HG02973 (cell line): Measurements from ENCODE around the gene PPCDC.
"Not testable (repeated sequence)": the region's sequence is repeated elsewhere in the genome, so short reads cannot be mapped to it uniquely, and the experiment has no call there.

Experiments used
- ATAC-seq: cut with Tn5 transposase; IDR thresholded peaks from one replicate; pipeline ENCODE4 v1.9.1; 2021; ENCODE audit warnings: moderate library complexity; ENCODE audit not compliant: unreplicated experiment

Gene PPCDC

DNA sequence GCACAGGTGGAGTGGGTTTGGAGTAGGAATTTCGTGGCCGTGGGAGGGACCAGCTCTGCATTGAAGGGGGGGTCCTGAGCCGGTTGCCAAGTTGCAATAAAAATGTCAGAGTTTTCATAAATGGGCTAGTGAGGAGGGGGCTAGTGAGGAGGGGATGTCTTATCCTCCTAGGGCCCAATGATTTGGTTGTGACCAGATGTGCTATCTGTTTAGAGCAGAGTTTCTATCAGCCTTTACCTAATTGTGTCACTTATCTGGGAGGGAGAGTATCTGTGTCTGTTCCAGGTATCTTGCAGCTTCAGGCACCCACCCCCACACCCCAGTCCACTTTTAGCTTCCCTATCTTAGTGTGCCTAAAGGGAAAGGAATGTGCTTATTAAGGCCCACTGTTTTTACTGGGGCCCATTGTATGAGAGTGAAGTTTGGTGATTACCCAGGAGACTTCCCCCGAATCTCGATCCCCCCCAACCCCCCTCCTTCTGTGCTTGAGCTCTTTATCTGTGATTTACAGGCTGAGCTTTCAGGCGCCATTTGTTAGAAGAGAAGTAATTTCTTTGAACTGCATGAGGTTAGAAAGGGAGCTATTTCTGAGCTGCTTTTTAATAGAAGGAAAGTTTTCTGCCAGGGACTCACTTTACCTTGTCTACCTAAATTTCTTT is 42.6 kb downstream of the PPCDC start:
- no peak for ATAC-seq

DNA sequence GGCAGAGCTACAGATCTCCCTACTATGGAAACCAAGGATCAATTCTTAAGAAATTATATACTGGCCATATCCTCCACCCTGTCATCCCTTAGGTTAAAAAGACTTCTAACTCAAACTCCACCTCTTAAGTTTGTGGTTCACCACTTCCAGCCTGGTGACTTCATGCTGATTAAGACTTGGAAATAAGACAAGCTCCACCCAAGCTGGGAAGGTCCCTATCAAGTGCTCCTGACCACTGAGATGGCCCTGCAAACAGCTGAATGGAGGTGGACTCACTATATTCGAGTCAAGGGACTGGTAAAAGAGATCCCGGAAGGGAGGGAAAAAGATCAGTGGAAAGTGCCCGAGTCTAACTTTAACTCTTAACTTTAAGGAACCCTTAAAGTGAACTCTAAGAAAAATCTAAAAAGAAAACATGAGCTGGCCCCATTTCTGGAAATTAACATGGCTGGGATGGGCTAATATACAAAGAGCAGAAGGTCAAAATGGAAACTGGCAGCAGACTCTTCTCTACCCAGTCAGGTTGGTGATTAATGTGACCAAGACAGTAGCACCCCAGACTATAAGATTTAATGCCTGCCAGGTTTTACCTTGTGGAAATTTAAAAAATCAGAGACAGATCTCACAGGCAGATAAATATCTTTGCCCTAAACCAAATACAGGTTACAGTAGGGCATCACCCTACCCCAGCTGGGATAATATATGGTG is 43.9 kb downstream of the PPCDC start:
- ATAC-seq, result no peak

DNA sequence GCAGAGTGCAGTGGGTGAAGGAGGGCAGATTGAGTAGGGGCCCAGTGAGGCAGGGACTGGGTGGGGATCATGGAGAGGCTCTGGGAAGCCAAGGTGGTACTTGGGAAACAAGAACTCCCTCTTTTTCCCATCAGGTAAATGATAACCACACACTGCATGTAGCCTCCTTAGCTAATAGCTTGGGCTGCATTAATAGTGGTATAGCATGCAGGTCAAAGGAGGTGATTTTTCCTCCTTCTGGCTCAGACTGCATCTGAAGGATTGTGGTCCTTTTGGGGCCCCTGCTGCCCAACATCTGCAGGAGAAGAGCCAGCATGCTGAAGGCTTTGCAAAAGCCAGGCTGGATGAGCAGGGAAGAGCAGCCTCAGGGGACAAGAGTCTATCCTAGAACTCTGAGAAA is 45.4 kb downstream of the PPCDC start:
- no peak for ATAC-seq

DNA sequence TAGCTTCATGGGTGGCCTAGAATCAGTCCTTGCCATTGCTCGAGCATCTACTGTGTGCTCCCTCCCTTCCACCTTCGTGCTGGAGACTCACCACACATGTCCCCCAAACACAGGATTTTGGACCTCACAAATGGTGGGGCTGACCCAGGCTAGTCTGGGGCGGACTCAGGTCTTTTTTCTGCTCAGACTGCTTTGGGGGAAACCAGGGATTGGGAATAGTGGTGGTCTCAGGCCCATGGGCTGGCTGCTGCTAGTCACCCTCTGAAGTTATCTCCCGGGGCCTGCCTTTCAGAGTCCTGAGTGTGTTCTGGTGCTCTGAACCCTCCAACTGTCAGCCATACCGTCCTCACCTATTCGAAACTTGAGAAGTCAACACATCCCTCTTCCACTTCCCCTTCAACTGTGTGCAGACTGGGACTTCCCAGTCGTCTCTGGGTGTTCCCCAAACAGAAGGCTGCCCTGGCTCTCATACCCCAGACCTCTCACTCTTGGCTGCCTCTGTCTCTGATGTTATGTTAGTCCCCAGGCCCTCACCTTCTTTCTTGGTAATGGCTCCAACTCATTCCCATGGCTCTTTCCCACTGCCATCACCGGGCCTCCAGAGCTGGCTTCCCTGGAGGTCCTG is 46.0 kb downstream of the PPCDC start:
- peak; percentile 80 for ATAC-seq

DNA sequence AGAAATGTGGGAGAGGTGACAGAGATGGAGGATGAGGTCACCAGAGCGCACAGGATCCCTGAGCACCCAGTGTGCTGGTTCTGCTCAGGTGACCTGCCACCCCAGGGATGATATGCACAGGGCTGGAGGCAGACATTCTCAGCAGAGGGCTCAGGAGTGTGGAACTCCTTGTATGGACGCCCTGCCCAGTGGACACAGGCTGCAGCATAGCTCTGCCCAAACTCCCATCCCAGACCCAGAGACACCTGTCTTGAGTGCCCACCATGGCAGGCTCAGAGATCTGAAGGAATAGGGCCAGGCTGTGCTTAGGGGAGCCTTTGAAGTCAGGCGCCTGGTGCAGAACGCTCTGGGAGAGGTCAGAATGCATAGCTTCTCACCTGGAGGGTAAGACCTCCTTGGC is 47.3 kb downstream of the PPCDC start:
- ATAC-seq, result no peak

DNA sequence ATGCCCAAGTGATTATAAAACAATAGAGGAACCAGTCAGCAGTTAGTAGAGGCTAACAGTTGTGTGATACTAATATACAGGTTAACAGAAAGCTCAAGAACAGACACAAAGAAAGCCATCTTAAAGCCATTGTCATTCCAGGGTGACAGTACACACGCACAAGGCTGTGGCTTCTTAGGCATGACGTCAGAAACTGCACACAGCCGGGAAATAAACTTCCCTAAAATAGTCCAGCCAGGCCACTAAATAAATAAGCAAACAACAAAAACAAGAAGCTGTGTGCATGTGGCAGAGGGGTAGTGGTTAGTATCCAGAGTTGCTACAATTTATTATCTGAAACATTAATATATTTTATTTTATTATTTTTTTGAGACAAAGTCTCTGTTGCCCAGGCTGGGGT is 49.8 kb downstream of the PPCDC start:
- ATAC-seq, result no peak

DNA sequence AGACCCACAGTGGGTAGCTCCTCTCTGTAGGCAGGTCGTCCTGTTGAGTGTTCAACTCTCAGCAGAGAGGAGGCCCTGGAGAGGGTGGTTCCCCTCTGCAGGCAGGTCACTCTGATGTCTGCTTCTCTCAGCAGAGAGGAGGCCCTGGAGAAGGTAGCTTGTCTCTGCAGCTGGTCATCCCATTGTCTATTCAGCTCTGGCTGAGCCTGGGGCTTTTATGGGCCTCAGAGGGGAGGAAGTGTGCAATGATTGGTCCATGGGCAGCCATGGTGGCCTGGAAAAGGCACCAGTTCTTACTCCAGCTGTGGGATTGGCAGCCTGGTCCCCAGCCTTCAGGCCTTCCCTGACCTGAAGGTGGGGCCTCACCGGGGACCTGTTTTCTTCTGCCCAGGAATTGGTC is 52.9 kb downstream of the PPCDC start:
- no peak for ATAC-seq

DNA sequence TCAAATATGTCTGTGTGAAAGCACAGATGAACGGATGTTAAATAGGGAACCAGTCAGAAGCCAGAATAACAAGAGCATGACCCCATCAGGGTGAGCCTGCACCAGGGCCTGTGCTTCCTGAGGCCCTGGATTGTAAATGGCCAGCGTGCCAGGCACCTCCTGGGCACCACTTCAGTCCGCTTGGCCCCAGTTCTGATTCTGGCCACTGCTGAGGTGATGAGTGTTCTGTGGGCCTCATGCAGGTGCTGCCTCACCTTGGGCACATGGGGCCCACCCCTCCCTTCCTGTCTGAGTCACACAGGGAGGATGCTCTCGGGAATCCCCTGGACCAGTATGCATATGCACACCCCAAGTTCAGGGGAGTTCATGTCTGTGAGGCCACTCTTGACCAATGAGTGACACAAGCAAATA is 54.2 kb downstream of the PPCDC start:
- not testable (repeated sequence) for ATAC-seq

DNA sequence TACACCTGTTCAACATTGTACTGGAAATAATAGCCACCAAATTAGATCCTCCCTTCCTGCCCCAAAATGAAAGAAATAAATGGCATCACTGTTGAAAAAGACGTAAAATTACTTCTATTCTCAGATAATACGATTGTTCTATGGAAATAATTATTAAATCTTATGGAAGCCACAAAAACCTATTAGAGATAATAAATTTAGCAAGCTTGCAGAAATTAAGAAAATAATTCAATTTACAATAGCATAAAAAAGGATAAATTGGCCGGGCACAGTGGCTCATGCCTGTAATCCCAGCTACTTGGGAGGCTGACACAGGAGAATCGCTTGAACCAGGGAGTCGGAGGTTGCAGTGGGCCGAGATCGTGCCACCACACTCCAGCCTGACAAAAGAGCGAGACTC is 57.8 kb downstream of the PPCDC start:
- ATAC-seq, result no peak

DNA sequence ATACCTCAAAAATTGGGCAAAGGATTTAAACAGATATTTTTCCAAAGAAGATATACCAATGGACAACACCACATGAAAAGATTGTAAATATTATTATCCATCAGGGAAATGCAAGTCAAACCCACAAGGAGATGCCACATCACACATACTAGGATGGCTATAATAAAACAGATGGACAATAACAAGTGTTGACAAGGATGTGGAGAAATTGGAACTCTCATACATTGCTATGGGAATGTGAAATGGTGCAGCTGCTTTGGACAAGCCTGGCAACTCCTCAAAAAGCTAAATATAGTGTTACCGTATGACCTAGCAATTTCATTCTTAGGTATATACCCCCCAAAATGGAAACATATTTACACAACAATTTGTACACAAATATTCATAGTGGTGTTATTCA is 59.3 kb downstream of the PPCDC start:
- no peak for ATAC-seq

DNA sequence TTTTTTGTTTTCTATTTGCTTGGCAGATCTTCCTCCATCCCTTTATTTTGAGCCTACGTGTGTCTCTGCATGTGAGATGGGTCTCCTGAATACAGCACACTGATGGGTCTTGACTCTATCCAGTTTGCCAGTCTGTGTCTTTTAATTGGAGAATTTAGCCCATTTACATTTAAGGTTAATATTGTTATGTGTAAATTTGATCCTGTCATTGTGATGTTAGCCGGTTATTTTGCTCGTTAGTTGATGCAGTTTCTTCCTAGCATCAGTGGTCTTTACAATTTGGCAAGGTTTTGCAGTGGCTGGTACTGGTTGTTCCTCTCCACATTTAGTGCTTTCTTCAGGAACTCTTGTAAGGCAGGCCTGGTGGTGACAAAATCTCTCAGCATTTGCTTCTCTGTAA is 62.3 kb downstream of the PPCDC start:
- ATAC-seq, result not testable (repeated sequence)

DNA sequence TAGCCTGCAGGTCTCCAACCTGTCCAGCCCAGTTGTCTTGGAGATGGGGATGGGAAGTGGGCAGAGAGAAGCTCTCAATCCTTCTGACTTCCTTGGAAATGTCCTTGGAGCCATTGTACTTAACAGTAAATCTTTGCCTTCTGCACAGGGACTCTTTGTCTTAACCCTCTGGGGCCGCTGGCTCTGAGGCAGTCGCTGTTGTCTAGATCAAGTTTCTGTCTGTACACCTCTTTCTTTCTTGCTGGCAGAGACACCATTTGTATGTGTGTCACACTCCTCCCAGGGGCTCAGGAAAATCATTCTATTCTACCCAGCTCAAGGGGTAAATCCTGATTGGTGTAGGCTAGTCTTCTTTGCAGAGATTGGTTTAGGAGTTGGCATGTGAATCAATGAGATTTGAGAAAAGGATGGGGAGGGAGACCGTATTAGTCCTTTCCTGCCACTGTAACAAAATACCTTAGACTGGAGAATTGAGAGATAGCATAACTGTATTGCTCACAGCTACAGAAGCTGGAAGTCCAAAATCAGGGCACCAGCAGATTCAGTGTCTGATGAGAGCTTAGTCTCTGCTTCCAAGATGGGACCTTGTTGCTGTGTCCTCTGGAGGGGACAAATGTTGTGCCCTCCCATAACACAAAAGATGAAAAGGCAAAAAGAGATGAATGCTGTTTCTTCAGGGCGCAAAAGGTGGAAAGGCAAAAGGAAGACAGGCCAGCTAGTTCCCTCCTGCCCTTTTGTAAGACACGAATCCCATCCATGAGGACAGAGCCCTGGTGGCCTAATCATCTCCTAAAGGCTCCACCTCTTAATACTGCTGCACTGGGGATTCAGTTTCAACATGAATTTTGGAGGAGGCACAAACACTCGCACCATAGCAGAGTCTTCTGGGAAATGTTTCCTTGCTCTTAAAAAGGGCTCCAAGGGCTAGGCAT is 66.3 kb downstream of the PPCDC start:
- no peak for ATAC-seq

DNA sequence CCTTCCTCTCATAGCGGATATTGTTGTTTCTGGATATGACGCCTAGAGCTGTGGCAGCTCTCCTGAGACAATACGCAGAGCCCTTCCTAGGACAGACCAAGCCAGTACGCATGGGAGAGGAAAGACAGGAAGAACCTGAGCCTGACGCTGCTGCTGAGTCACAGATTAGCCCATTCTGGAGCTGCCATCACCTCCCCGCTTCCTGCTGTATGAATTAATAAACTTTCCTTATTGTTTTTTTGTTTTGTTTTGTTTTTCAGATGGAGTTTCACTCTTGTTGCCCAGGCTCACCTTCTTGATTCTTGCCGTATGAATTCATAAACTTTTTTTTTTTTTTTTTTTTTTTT is 67.0 kb downstream of the PPCDC start:
- no peak for ATAC-seq

DNA sequence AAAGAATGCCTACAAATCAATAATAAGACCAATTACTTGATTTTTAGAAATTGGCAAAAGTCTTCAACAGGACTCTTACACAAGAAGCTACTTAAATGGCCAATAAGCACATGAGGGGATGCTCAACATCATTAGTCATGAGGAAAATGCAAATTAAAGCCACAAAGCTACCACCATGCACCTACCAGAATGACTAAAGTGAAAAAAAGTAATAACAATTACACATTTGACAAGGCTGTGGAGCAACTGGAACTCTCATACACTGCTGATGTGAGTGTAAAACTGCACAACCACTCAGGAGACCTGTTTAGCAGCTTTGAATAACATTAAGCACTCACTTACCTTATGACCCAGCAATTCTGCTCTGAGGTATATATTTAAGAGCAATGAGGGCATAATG is 68.4 kb downstream of the PPCDC start:
- no peak for ATAC-seq

DNA sequence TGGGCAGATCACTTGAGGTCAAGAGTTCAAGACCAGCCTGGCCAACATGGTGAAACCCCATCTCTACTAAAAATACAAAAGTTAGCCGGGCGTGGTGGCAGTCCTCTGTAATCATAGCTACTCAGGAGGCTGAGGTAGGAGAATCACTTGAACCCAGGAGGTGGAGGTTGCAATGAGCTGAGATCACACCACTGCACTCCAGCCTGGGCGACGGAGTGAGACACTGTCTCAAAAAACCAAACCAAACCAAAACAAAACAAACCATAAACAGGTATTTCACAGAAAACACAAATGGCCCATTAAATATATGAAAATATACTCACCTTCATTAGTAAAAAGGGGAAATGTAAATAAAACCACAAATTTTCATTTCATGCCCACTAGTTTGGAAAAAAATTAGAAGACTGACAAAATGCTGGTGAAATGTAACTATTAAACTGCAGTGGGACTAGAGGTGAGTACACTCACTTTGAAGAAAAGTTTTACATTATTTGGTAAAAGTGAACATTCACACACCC is 71.6 kb downstream of the PPCDC start:
- not testable (repeated sequence) for ATAC-seq

DNA sequence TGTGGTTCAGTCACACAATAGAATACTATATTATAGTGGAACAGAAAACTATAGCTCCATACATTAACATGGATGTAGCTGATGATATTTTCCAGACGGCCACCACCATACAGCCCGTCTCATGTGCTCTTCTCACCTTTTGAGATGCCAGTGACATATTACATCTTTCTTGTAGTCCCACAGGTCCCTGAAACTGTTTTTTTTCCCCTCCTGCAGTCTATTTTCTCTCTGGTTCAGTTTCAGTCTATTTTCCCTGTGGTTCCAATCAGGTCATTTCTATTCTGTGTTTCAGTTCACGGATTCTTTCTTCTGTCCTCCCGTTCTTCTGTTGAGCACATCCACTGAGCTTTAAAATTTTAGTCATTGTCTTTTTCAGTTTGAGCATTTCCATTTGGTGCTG is 72.2 kb downstream of the PPCDC start:
- ATAC-seq, result no peak

DNA sequence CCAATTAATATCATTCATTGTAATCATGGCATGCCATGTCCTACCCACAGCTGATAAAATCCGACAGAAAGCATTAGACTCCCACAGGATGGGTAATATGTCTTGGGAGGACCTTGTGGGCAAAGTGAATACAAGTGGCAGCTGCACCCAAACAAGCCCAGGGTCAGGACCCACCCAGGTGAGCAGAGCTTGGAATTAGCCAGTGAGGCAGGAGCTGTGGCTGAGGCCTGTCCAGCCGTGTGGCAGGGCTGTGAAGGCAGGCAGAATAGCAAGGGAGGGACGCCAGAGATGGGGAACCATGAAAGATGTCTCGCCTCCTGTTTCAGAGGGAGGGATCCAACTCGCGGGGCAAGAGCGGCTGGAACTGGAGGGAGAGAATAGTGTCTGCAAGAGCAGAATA is 74.5 kb downstream of the PPCDC start:
- ATAC-seq, result no peak

DNA sequence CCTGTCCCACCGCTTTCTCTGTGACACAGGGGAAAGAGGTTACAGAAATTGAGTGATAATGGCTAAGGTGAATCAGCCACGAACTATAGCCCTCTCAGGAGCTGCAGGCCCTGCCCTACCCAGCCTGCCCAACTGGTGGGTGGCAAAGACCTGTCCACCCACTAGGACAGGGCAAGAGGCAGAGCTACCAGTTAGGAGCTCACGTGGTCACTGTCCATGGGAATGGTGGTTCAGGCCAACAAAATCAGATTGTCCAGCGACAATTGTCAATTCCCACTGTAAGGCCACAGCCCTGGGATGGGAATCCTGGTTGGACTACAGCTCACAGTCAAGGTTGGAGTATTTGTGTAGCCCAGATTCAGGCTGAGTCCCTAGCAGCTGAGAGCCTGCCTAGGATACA is 75.0 kb downstream of the PPCDC start:
- no peak for ATAC-seq
